IPS-15b (cell line): ENCODE data around the gene RDH14.

Source experiments
- H3K27me3 ChIP-seq: one replicate; pipeline ENCODE4 v1.6.1; 2013; ENCODE audit warnings: low read length; ENCODE audit not compliant: control insufficient read depth, insufficient read depth
- H3K36me3 ChIP-seq: one replicate; pipeline ENCODE4 v1.6.1; 2013; ENCODE audit warnings: low read length; ENCODE audit not compliant: control insufficient read depth, insufficient read depth
- H3K4me1 ChIP-seq: one replicate; pipeline ENCODE4 v1.6.1; 2013; ENCODE audit warnings: mild to moderate bottlenecking, low read length; ENCODE audit not compliant: control insufficient read depth, insufficient read depth
- H3K4me3 ChIP-seq: one replicate; pipeline ENCODE4 v1.5.1; 2013; ENCODE audit warnings: low read depth, low read length
- H3K9ac ChIP-seq: one replicate; pipeline ENCODE4 v1.6.1; 2013; ENCODE audit warnings: low read depth, mild to moderate bottlenecking, low read length
- H3K9me3 ChIP-seq: one replicate; pipeline ENCODE4 v1.6.1; 2013; ENCODE audit warnings: mild to moderate bottlenecking, low read length; ENCODE audit not compliant: control insufficient read depth, insufficient read depth

The RDH14 gene

DNA sequence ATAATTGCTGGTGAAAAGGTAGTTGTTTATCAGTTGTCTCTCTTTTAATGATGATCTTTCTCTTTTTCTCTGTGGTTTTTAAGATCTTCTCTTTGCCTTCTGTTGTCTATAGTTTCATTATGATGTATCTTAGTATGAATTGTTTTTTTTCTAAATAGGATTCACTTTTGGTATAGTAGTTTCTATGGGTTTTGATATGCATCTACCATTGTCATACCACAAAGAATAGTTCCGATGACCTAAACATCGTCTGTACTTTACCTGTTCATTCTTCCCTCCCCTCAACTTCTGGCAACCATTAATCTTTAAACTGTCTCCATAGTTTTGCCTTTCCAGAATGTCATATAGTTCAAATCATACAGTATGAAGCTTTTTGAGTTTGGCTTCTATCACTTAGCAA is 19.6 kb downstream of the RDH14 start:
- H3K36me3 ChIP-seq, result no peaks in the 10 kb centered on the region
- H3K27me3 ChIP-seq, result no peaks in the 10 kb centered on the region
- H3K9ac ChIP-seq, result no peak overlapping the region
- no peak overlapping the region for H3K4me3 ChIP-seq
- no peaks in the 10 kb centered on the region for H3K9me3 ChIP-seq
- no peaks in the 10 kb centered on the region for H3K4me1 ChIP-seq

DNA sequence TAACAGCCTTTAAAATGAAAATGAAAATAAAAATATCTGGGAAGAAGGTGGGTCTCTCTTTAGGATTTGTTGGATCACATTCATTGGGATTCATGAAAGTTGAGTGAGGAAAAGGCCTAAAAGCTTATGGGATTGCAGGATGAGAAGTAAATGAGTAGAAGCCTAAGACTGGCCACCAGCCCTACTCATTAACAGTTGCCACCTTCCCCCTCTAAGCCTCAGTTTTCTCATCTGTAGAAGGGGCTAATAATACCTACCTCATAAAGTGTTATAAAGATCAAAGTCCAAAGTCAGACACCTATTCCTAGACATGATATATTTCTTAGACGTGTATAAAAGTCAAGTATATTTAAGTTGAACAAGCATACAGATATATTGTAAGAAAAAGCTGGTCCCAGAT is 23.8 kb downstream of the RDH14 start:
- no peak overlapping the region for H3K9ac ChIP-seq
- no peaks in the 10 kb centered on the region for H3K36me3 ChIP-seq
- no peaks in the 10 kb centered on the region for H3K4me1 ChIP-seq
- no peaks in the 10 kb centered on the region for H3K27me3 ChIP-seq
- H3K4me3 ChIP-seq, result no peak overlapping the region
- no peaks in the 10 kb centered on the region for H3K9me3 ChIP-seq

- no peak overlapping the region for H3K9ac ChIP-seq
- no peaks in the 10 kb centered on the region for H3K27me3 ChIP-seq
- no peak overlapping the region for H3K4me3 ChIP-seq
- H3K4me1 ChIP-seq, result no peaks in the 10 kb centered on the region
- no peaks in the 10 kb centered on the region for H3K9me3 ChIP-seq
- no peaks in the 10 kb centered on the region for H3K36me3 ChIP-seq
Observed at GRCh38 chr2:18536100-18536499, 24.4 kb downstream of the RDH14 start.

DNA sequence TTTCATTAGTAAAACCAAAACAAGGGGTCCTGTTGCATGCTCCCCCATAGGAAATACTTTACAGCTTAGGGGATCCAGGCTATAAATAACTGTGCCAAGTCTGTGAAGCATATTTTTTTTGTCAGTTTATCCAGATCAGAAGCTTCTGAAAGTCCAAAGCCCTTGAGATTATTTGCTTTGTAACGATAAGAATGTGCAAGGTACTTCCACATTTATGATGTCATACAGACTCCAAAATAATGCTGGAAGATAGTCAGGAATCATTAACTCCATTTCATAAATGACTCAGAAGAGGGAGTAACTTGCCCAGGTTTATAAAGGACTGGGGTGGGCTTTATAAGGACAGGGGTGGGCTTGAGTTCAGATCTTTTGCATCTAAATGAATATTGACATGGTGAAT is 29.3 kb downstream of the RDH14 start:
- Histone ChIP-seq H3K4me1 (no peaks in the 10 kb centered on the region), H3K36me3 (no peaks in the 10 kb centered on the region), H3K9ac (no peak overlapping the region), H3K9me3 (no peaks in the 10 kb centered on the region), H3K4me3 (no peak overlapping the region), H3K27me3 (no peaks in the 10 kb centered on the region)

DNA sequence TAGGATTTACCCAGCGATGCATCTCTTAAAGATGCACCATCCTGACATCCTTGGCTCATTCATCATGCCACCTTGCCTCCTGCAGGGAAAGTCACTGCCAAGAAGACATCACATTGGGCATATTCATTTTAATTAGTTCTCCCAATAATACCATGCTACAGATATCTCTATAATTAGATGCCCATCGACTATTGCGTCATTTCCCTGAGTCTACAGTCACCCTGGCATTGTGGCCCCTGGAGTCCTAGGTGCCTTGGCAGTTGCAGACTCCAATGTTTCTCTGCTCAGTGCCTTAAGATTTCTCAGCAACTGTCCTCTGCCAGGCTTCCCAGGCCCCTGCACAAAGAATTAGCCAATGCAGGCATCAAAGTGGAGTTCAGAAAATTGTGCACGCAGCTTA is 32.6 kb downstream of the RDH14 start:
- Histone ChIP-seq H3K4me1 (no peaks in the 10 kb centered on the region), H3K4me3 (no peak overlapping the region), H3K9me3 (no peaks in the 10 kb centered on the region), H3K36me3 (no peaks in the 10 kb centered on the region), H3K9ac (no peak overlapping the region), H3K27me3 (no peaks in the 10 kb centered on the region)

GRCh38 chr2:18527326-18527725 is 33.1 kb downstream of the RDH14 start:
- H3K4me3 ChIP-seq, result no peak overlapping the region
- H3K9ac ChIP-seq, result no peak overlapping the region
- H3K4me1 ChIP-seq, result no peaks in the 10 kb centered on the region
- H3K9me3 ChIP-seq, result no peaks in the 10 kb centered on the region
- no peaks in the 10 kb centered on the region for H3K36me3 ChIP-seq
- H3K27me3 ChIP-seq, result no peaks in the 10 kb centered on the region

GRCh38 chr2:18526429-18526828 is 34.0 kb downstream of the RDH14 start:
- H3K27me3 ChIP-seq, result no peaks in the 10 kb centered on the region
- H3K9ac ChIP-seq, result no peak overlapping the region

GRCh38 chr2:18525852-18526251 is 34.6 kb downstream of the RDH14 start:
- Histone ChIP-seq H3K4me3 (no peak overlapping the region), H3K9ac (no peak overlapping the region), H3K36me3 (no peaks in the 10 kb centered on the region), H3K9me3 (no peaks in the 10 kb centered on the region), H3K27me3 (no peaks in the 10 kb centered on the region), H3K4me1 (no peaks in the 10 kb centered on the region)

More at GRCh38 chr2:18526429-18526828, 34.0 kb downstream of the RDH14 start:
- Histone ChIP-seq H3K4me3 (no peak overlapping the region), H3K4me1 (no peaks in the 10 kb centered on the region), H3K9me3 (no peaks in the 10 kb centered on the region), H3K36me3 (no peaks in the 10 kb centered on the region)

DNA sequence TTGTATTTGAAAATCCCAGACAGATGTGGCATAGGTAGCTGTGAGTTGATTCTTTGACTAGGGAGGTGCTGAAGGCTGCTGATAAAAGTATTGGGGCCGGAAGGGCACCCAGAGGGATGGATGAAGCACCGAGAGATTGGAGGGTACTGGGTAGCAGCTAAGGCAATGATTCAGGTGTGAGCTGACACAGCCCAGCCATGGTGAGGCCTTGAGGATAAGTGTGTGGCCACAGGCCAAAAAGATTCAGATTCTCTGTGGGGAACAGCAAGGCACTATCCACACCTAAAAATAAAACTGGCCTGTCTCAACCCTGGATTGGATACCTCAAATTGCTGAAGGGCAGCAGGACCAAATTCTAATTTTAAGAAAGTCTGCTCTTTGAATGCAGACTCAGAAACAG is 35.2 kb downstream of the RDH14 start:
- H3K9ac ChIP-seq, result no peak overlapping the region
- no peaks in the 10 kb centered on the region for H3K27me3 ChIP-seq
- no peaks in the 10 kb centered on the region for H3K4me1 ChIP-seq
- no peaks in the 10 kb centered on the region for H3K9me3 ChIP-seq
- no peaks in the 10 kb centered on the region for H3K36me3 ChIP-seq
- H3K4me3 ChIP-seq, result no peak overlapping the region

DNA sequence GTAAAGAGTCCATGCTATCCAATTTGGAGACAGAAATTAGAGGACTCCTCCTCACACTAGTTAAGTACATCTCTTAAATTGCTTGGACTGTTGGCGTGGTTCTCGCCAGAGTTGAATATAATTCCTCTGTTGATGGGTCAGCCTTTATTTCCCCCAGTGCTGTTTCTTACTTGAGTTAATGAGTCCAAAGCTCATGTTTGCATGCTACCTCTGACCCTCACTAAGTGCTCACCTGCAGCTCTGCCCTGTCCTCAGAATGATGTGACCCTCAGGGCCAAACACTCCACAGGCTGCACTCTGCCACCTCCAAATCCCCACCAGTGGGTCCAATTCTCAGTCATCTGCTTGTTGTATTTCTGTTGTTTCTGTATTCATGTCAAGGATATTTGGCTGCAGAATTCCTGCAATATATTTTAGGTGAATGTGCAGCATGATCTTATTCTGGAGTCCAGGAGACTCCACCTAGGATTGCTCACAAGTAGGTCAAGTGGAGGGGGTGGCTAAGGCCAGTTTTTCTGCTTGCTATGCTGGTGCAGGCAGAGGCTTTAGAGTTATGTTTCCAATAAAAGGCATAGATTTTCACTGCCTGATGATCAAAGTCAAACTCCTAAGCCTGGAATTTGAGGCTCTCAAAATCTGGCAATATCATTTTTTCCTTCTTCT is 37.8 kb downstream of the RDH14 start:
- H3K4me1 ChIP-seq, result no peaks in the 10 kb centered on the region
- no peaks in the 10 kb centered on the region for H3K9me3 ChIP-seq
- no peak overlapping the region for H3K4me3 ChIP-seq

DNA sequence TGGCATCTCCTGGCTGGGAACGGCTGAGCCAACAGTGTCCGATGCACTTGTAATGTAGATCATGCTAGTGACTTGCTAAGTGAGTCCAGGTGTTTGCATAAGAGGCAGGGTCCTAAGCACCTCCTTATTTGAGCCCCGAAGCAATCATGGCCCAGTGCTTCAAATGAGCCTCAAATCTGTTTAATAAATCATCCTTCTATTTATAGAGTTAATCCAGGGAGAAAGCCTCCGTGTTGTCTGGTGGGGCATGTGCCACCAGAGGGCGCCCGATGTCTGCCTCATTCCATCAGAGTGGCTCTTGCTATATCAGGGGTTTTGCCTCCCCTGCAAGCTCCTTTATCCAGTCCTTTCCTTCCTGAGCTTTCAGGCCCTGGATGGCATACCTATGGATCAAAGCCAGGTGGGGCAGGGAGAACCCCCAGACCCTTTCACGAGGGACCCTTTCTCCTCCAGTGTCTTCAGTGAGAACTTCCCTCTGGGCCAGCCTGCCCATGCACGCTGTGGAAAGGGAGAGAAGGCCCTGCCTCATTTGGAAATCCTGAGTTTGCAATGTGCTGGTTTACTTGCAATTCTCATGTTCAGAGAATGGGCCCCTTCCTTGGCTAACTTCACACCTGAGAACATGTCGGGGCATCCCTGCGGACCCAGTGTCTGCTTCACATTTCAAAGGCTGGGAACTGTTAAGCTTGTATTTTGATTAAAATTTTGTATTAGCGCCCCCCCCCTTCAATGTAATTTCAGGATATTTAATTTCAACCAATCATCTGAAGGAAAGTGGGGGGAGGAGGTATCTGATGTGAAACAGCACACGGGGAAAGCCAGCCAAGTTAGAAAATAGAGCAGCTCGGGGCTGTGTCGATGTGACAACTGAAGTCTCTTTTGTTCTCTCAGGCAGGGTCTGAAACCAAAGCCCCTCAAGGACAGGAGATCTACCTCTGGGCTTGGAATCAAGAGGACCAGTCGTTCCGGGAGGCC is 39.7 kb downstream of the RDH14 start:
- no peaks in the 10 kb centered on the region for H3K4me1 ChIP-seq
- H3K9me3 ChIP-seq, result no peaks in the 10 kb centered on the region
- H3K27me3 ChIP-seq, result no peaks in the 10 kb centered on the region
- no peak overlapping the region for H3K9ac ChIP-seq
- no peaks in the 10 kb centered on the region for H3K36me3 ChIP-seq
- no peak overlapping the region for H3K4me3 ChIP-seq

More for the DNA sequence above, 37.8 kb downstream of the RDH14 start:
- Histone ChIP-seq H3K9ac (no peak overlapping the region), H3K27me3 (no peaks in the 10 kb centered on the region), H3K36me3 (no peaks in the 10 kb centered on the region)

DNA sequence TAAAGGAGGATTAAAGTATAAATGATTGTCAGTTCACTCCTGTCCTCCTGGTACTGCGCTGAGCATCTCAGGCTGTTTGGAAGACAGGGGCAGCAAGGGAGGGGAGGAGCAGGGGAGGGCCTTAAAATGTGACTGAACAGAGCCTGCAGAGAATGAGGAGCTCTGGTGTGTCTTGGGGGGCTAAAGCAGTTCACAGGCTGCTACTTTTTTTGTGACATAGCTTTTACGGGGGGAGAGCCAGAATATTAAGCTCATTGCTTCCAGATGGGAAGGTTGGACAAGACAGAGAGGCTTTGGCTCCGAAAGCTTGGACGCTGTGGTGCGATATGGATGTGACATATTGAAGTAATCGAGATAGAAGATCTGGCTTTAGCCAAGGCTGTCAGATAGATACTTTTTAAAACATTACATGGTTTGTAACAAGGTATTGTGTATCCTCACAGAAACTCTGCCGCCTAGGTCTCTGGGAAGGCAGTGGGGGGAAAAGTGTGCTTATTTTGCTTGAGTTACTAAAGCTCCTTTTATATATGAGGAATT is 40.5 kb downstream of the RDH14 start:
- Histone ChIP-seq H3K9me3 (no peaks in the 10 kb centered on the region), H3K4me1 (no peaks in the 10 kb centered on the region), H3K4me3 (no peak overlapping the region), H3K27me3 (no peaks in the 10 kb centered on the region), H3K36me3 (no peaks in the 10 kb centered on the region), H3K9ac (no peak overlapping the region)
